Neural crest cell (in vitro differentiated cells): ENCODE results near the gene AIMP2. TPM values are rescaled to one million over a fixed set of nuclear protein-coding genes. Genes with fewer than 3 reads are reported as not detected.
"Not testable (repeated sequence)": the region's sequence is repeated elsewhere in the genome, so short reads cannot be mapped to it uniquely, and the experiment has no call there.

Source experiments
- DNase-seq: peaks from one replicate; pipeline ENCODE4 v3.0.0; 2021; ENCODE audit warnings: low read depth, mixed read lengths, low spot score
- H3K27ac Mint-ChIP-seq: one replicate; pipeline ENCODE4 v1.8.0; 2021; ENCODE audit warnings: mild to moderate bottlenecking, mixed read lengths; ENCODE audit not compliant: unreplicated experiment
- H3K27me3 Mint-ChIP-seq: 2 replicates; pipeline ENCODE4 v1.8.0; 2021; ENCODE audit warnings: low read depth, mild to moderate bottlenecking, mixed read lengths
- H3K36me3 Mint-ChIP-seq: 2 replicates; pipeline ENCODE4 v1.8.0; 2021; ENCODE audit warnings: low read depth, mild to moderate bottlenecking, mixed read lengths
- H3K4me1 Mint-ChIP-seq: 2 replicates; pipeline ENCODE4 v1.8.0; 2021; ENCODE audit warnings: mixed read lengths
- H3K4me3 Mint-ChIP-seq: one replicate; pipeline ENCODE4 v1.8.0; 2021; ENCODE audit warnings: mild to moderate bottlenecking, mixed read lengths
- H3K9me3 Mint-ChIP-seq: 2 replicates; pipeline ENCODE4 v1.8.0; 2021; ENCODE audit warnings: mixed read lengths
- CTCF ChIP-seq: fragments of 200-600 bp; sonication (generic); conservative IDR thresholded peaks from 2 replicates; pipeline ENCODE4 v1.5.0; 2021; ENCODE audit warnings: antibody characterized with exemption, mild to moderate bottlenecking
- long read RNA-seq: library from polyadenylated mRNA; unstranded; transcript quantifications from one replicate; pipeline ENCODE4 v2.0.0, GENCODE V29; 2020
- total RNA-seq: library from RNA; stranded (reverse); gene quantifications from 2 replicates; pipeline ENCODE4 v1.2.1, GENCODE V29; 2021

The AIMP2 gene
- total RNA-seq, result 44.4 and 47.6 TPM in 2 replicates
- long read RNA-seq, transcript AIMP2-202 (3 exons, 860 nt), result minor isoform, 6 of 114 reads
- long read RNA-seq, transcript AIMP2-201 (4 exons, 1,225 nt), result major isoform, 95 of 114 reads
- long read RNA-seq, partial matches to known transcripts, result 0 of 114 reads
- long read RNA-seq, other reads (novel, unspliced or antisense), result 12 of 114 reads

DNA sequence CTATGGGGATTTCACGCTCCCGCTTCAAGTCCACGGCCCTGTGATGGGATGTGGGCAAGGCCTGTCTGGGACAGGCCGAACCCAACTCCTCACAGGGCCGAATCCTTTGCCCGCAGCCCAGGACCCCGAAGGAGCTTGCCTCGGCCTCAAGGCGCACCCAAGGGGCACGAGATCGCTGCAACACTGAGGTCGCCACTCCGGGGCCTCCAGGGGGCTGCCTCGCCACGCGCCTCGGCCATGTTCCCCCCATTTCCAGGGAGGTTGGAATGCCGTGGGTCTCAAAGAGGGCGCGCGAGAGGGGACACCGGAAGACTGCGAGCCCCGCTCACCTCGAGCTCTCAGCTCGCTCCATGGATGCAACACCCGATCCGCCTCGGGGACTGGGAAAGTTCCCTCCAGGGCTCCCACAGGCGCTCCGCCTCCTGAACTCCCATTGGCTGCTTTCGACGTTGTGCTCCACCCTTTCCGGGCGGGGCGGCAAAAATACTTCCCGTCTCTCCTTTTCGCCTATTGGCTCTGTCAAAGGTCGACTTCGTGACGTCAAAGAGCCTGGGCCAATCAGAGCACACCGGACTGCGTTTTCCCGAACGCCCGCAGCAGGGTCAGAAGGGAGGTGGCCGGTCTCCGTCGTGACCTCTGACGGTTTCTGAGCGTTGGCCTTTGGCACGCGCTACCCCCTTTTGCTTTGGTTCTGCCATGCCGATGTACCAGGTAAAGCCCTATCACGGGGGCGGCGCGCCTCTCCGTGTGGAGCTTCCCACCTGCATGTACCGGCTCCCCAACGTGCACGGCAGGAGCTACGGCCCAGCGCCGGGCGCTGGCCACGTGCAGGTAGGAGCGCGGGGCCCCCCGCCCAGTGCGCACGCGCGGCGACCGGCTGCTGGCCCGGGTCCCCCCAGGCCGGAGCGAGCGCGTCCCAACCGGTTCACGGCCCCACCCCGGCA is at the start of gene AIMP2, which contains the start of gene PMS2:
TSS of gene AIMP2 (plus strand) at position 605 of the 944 bp plus-strand sequence. CDS start at position 697, 92 bp downstream.
TSS of gene PMS2 (minus strand) at position 382 of the 944 bp plus-strand sequence. CDS start at position 352, 30 bp downstream.
- Mint-ChIP-seq H3K9me3 (no peaks in the 10 kb centered on the region), H3K27ac (peak within 1 kb of the TSS; percentile 93), H3K4me1 (peaks cover 21% of the 10 kb centered on the region), H3K36me3 (no peaks in the 10 kb centered on the region), H3K27me3 (no peaks in the 10 kb centered on the region), H3K4me3 (peak within 1 kb of the TSS; percentile 92)
- DNase-seq, result peak; percentile 97
- TF ChIP-seq CTCF, result peak; percentile 20

GRCh38 chr7:5963205-5963604 is 45.9 kb upstream of the AIMP2 start:
- H3K4me3 Mint-ChIP-seq, DNase-seq, H3K4me1 Mint-ChIP-seq, H3K27me3 Mint-ChIP-seq, H3K9me3 Mint-ChIP-seq, H3K27ac Mint-ChIP-seq, H3K36me3 Mint-ChIP-seq: not testable (repeated sequence)

DNA sequence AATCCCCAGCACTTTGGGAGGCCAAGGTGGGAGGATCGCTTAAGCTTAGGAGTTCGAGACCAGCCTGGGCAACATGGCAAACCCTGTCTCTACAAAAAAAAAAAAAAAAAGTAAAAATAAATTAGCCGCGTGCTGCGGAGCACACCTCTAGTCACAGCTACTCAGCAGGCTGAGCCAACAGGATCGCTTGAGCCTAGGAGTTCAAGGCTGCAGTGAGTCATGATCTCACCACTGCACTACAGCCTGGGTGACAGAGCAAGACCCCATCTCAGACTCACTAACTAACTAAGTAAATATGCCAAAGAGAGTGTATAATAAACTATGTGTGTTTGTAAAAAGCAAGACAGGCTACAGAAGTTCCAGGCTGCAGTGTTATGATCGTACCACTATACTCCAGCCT is 45.3 kb upstream of the AIMP2 start:
- not testable (repeated sequence) for H3K4me1 Mint-ChIP-seq, H3K27me3 Mint-ChIP-seq, H3K4me3 Mint-ChIP-seq, H3K9me3 Mint-ChIP-seq, H3K27ac Mint-ChIP-seq, H3K36me3 Mint-ChIP-seq, DNase-seq

GRCh38 chr7:5970347-5970911 is 38.6 kb upstream of the AIMP2 start, which contains the start of gene RSPH10B:
Gene RSPH10B (minus strand): TSS chr7:5970689. CDS start chr7:5967116, 3,573 bp downstream.
- not testable (repeated sequence) for H3K36me3 Mint-ChIP-seq, H3K27me3 Mint-ChIP-seq, DNase-seq, H3K9me3 Mint-ChIP-seq, H3K4me1 Mint-ChIP-seq, H3K27ac Mint-ChIP-seq, H3K4me3 Mint-ChIP-seq

- not testable (repeated sequence) for DNase-seq, H3K36me3 Mint-ChIP-seq, H3K27ac Mint-ChIP-seq, H3K9me3 Mint-ChIP-seq, H3K4me3 Mint-ChIP-seq, H3K4me1 Mint-ChIP-seq, H3K27me3 Mint-ChIP-seq
Measured at GRCh38 chr7:5973580-5973979, 35.5 kb upstream of the AIMP2 start.

DNA sequence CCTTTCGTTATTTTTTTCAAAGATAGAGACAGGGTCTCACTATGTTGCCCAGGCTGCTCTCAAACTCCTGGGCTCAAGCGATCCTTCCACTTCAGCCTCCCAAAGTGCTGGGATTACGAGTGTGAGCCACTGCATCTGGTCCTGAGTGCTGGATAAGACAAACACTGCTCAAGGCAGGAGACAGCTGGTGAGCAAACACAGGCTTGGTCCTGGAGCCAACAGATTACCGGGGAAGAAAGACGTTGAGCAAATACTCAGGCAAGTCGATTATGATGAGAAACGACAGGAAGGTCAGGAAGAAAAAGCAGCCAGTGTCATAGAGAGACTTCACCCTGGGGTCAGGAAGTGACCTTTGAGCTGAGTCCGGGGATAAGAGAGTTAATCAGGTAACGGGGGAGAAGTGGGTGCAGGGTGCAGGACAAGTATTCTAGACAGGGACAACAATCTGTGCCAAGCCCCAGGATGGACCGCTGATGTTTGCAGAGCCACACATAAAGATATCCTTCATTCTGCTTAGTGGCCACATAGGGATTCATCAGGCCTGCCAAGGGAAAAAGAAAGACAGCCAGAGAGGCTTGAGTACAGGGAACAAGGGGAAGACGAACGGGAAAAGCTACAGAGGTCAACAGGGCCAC is 29.3 kb upstream of the AIMP2 start:
- not testable (repeated sequence) for DNase-seq, H3K4me3 Mint-ChIP-seq, H3K9me3 Mint-ChIP-seq, H3K27ac Mint-ChIP-seq, H3K27me3 Mint-ChIP-seq, H3K4me1 Mint-ChIP-seq
- H3K36me3 Mint-ChIP-seq, result peaks cover 11% of the 10 kb centered on the region

DNA sequence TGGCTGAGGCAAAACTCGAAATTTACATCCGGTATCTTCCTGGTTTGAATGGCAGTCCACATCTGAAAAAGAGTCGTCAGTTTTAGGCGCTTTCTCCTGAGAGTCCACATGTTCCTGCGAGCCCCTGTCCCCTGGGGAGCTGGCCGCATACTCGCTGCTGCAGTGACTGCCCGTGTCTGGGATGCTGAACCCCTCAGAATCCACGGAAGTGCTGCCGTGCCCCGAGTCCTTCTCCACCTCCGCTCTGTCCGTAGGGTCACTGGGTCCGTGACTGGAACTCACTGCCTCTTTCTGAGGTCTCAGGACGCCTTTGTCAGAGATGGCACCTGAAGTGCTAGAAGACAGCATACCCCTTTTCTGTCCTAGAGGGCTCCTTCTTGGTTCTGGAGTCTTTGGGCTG is 22.0 kb upstream of the AIMP2 start:
- not testable (repeated sequence) for DNase-seq, H3K27me3 Mint-ChIP-seq, H3K4me3 Mint-ChIP-seq, H3K4me1 Mint-ChIP-seq, H3K27ac Mint-ChIP-seq, H3K9me3 Mint-ChIP-seq
- H3K36me3 Mint-ChIP-seq, result peaks cover 17% of the 10 kb centered on the region

- Mint-ChIP-seq H3K4me1 (no peaks in the 10 kb centered on the region), H3K36me3 (peaks cover 11% of the 10 kb centered on the region), H3K27ac (no peak overlapping the region), H3K4me3 (no peak overlapping the region), H3K9me3 (no peaks in the 10 kb centered on the region), H3K27me3 (no peaks in the 10 kb centered on the region)
- no peak for DNase-seq
- peak; percentile 77 for TF ChIP-seq CTCF
Measured at GRCh38 chr7:5997210-5997808, 11.8 kb upstream of the AIMP2 start.
